ENCODE measurements around the gene KIFAP3. TPM values are rescaled to one million over a fixed set of nuclear protein-coding genes. Genes with fewer than 3 reads are reported as not detected.

Gene KIFAP3
- total RNA-seq, 1 experiment from 2014 or later: 2.3 TPM

DNA sequence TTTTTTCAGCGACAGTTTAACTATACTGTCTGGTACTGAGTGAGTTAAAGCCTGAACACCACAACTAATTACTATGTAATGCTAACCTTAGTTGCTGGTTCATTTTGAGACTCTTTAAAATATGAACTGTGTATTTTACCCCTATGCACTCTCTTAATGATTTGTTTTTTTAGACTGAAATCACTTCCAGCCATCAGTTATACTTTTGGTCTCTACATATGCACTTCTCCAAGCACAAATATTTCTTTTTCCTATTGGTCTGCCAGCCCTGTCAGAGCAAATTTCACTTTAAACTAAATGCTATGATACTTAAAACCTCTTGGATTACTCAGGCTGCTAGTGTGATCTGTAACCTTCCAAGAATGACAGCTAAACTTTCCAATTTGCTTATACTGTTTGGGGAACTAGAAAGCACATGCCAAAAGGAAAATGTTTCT is 142.7 kb downstream of the KIFAP3 start (continued):
- TF ChIP-seq, protein P1, sequence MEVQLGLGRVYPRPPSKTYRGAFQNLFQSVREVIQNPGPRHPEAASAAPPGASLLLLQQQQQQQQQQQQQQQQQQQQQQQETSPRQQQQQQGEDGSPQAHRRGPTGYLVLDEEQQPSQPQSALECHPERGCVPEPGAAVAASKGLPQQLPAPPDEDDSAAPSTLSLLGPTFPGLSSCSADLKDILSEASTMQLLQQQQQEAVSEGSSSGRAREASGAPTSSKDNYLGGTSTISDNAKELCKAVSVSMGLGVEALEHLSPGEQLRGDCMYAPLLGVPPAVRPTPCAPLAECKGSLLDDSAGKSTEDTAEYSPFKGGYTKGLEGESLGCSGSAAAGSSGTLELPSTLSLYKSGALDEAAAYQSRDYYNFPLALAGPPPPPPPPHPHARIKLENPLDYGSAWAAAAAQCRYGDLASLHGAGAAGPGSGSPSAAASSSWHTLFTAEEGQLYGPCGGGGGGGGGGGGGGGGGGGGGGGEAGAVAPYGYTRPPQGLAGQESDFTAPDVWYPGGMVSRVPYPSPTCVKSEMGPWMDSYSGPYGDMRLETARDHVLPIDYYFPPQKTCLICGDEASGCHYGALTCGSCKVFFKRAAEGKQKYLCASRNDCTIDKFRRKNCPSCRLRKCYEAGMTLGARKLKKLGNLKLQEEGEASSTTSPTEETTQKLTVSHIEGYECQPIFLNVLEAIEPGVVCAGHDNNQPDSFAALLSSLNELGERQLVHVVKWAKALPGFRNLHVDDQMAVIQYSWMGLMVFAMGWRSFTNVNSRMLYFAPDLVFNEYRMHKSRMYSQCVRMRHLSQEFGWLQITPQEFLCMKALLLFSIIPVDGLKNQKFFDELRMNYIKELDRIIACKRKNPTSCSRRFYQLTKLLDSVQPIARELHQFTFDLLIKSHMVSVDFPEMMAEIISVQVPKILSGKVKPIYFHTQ (CRISPR knock-in tag; IDR thresholded peaks at IDR 0.05): no peak
- TF ChIP-seq, protein P2, sequence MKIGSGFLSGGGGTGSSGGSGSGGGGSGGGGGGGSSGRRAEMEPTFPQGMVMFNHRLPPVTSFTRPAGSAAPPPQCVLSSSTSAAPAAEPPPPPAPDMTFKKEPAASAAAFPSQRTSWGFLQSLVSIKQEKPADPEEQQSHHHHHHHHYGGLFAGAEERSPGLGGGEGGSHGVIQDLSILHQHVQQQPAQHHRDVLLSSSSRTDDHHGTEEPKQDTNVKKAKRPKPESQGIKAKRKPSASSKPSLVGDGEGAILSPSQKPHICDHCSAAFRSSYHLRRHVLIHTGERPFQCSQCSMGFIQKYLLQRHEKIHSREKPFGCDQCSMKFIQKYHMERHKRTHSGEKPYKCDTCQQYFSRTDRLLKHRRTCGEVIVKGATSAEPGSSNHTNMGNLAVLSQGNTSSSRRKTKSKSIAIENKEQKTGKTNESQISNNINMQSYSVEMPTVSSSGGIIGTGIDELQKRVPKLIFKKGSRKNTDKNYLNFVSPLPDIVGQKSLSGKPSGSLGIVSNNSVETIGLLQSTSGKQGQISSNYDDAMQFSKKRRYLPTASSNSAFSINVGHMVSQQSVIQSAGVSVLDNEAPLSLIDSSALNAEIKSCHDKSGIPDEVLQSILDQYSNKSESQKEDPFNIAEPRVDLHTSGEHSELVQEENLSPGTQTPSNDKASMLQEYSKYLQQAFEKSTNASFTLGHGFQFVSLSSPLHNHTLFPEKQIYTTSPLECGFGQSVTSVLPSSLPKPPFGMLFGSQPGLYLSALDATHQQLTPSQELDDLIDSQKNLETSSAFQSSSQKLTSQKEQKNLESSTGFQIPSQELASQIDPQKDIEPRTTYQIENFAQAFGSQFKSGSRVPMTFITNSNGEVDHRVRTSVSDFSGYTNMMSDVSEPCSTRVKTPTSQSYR (CRISPR knock-in tag; IDR thresholded peaks at IDR 0.05): no peak
- no peak for TF ChIP-seq NFATC4 (CRISPR knock-in tag; IDR thresholded peaks at IDR 0.05)

DNA sequence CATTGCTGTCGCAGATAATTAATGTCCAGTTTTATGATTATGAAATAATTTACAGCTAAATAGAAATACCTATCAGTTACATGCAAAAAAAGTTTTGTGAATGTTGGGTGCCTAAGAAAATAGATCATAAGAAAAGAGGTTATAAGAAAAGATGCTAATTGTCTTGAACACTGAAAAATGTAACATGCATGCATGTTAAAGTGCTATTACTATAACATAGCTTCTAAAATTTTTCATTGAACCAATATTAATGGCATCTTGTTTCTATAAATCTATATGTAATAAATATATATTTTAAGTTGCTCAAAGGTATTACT is 145.3 kb downstream of the KIFAP3 start:
- ChIA-PET POLR2A (no interaction called here), CTCF (interaction anchor here (0.6 to 1.4 kb wide), 2 partner anchors 20 to 227 kb away, joined by 3 to 4 read pairs; no protein-coding TSS in a partner anchor)
- Mint-ChIP-seq H3K9me3 (no peaks in the 10 kb centered on the region), H3K27me3 (ENCODE audit: low read depth) (no peaks in the 10 kb centered on the region), H3K27ac (no peak overlapping the region), H3K4me3 (no peak overlapping the region), H3K4me1 (no peaks in the 10 kb centered on the region), H3K36me3 (no peaks in the 10 kb centered on the region)
- ATAC-seq (no peak), DNase-seq (ENCODE audit: low spot score) (no peak)
- TF ChIP-seq, protein P3, sequence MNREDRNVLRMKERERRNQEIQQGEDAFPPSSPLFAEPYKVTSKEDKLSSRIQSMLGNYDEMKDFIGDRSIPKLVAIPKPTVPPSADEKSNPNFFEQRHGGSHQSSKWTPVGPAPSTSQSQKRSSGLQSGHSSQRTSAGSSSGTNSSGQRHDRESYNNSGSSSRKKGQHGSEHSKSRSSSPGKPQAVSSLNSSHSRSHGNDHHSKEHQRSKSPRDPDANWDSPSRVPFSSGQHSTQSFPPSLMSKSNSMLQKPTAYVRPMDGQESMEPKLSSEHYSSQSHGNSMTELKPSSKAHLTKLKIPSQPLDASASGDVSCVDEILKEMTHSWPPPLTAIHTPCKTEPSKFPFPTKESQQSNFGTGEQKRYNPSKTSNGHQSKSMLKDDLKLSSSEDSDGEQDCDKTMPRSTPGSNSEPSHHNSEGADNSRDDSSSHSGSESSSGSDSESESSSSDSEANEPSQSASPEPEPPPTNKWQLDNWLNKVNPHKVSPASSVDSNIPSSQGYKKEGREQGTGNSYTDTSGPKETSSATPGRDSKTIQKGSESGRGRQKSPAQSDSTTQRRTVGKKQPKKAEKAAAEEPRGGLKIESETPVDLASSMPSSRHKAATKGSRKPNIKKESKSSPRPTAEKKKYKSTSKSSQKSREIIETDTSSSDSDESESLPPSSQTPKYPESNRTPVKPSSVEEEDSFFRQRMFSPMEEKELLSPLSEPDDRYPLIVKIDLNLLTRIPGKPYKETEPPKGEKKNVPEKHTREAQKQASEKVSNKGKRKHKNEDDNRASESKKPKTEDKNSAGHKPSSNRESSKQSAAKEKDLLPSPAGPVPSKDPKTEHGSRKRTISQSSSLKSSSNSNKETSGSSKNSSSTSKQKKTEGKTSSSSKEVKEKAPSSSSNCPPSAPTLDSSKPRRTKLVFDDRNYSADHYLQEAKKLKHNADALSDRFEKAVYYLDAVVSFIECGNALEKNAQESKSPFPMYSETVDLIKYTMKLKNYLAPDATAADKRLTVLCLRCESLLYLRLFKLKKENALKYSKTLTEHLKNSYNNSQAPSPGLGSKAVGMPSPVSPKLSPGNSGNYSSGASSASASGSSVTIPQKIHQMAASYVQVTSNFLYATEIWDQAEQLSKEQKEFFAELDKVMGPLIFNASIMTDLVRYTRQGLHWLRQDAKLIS (CRISPR knock-in tag; IDR thresholded peaks at IDR 0.05; ENCODE audit: borderline replicate concordance): no peak
- TF ChIP-seq, protein P4, sequence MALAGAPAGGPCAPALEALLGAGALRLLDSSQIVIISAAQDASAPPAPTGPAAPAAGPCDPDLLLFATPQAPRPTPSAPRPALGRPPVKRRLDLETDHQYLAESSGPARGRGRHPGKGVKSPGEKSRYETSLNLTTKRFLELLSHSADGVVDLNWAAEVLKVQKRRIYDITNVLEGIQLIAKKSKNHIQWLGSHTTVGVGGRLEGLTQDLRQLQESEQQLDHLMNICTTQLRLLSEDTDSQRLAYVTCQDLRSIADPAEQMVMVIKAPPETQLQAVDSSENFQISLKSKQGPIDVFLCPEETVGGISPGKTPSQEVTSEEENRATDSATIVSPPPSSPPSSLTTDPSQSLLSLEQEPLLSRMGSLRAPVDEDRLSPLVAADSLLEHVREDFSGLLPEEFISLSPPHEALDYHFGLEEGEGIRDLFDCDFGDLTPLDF (CRISPR knock-in tag; IDR thresholded peaks at IDR 0.05): no peak
- no peak for TF ChIP-seq NR2C2 (CRISPR knock-in tag; IDR thresholded peaks at IDR 0.05)
- TF ChIP-seq, protein P5, sequence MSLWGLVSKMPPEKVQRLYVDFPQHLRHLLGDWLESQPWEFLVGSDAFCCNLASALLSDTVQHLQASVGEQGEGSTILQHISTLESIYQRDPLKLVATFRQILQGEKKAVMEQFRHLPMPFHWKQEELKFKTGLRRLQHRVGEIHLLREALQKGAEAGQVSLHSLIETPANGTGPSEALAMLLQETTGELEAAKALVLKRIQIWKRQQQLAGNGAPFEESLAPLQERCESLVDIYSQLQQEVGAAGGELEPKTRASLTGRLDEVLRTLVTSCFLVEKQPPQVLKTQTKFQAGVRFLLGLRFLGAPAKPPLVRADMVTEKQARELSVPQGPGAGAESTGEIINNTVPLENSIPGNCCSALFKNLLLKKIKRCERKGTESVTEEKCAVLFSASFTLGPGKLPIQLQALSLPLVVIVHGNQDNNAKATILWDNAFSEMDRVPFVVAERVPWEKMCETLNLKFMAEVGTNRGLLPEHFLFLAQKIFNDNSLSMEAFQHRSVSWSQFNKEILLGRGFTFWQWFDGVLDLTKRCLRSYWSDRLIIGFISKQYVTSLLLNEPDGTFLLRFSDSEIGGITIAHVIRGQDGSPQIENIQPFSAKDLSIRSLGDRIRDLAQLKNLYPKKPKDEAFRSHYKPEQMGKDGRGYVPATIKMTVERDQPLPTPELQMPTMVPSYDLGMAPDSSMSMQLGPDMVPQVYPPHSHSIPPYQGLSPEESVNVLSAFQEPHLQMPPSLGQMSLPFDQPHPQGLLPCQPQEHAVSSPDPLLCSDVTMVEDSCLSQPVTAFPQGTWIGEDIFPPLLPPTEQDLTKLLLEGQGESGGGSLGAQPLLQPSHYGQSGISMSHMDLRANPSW (CRISPR knock-in tag; conservative IDR thresholded peaks at IDR 0.05; ENCODE audit: low read depth): no peak
- TF ChIP-seq, protein P6, sequence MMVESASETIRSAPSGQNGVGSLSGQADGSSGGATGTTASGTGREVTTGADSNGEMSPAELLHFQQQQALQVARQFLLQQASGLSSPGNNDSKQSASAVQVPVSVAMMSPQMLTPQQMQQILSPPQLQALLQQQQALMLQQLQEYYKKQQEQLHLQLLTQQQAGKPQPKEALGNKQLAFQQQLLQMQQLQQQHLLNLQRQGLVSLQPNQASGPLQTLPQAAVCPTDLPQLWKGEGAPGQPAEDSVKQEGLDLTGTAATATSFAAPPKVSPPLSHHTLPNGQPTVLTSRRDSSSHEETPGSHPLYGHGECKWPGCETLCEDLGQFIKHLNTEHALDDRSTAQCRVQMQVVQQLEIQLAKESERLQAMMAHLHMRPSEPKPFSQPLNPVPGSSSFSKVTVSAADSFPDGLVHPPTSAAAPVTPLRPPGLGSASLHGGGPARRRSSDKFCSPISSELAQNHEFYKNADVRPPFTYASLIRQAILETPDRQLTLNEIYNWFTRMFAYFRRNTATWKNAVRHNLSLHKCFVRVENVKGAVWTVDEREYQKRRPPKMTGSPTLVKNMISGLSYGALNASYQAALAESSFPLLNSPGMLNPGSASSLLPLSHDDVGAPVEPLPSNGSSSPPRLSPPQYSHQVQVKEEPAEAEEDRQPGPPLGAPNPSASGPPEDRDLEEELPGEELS (CRISPR knock-in tag; IDR thresholded peaks at IDR 0.05): no peak
- TF ChIP-seq, protein P7, sequence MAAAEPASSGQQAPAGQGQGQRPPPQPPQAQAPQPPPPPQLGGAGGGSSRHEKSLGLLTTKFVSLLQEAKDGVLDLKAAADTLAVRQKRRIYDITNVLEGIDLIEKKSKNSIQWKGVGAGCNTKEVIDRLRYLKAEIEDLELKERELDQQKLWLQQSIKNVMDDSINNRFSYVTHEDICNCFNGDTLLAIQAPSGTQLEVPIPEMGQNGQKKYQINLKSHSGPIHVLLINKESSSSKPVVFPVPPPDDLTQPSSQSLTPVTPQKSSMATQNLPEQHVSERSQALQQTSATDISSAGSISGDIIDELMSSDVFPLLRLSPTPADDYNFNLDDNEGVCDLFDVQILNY (CRISPR knock-in tag; IDR thresholded peaks at IDR 0.05): no peak
- TF ChIP-seq, protein P8, sequence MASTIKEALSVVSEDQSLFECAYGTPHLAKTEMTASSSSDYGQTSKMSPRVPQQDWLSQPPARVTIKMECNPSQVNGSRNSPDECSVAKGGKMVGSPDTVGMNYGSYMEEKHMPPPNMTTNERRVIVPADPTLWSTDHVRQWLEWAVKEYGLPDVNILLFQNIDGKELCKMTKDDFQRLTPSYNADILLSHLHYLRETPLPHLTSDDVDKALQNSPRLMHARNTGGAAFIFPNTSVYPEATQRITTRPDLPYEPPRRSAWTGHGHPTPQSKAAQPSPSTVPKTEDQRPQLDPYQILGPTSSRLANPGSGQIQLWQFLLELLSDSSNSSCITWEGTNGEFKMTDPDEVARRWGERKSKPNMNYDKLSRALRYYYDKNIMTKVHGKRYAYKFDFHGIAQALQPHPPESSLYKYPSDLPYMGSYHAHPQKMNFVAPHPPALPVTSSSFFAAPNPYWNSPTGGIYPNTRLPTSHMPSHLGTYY (CRISPR knock-in tag; IDR thresholded peaks at IDR 0.05): no peak
- TF ChIP-seq ZNF263 (CRISPR knock-in tag; IDR thresholded peaks at IDR 0.05; ENCODE audit: low read depth): no peak
- no peak for TF ChIP-seq MYBL2 (CRISPR knock-in tag; IDR thresholded peaks at IDR 0.05)
- TF ChIP-seq, protein P2 (CRISPR knock-in tag; IDR thresholded peaks at IDR 0.05): no peak
- no peak for TF ChIP-seq TP53 (CRISPR knock-in tag; IDR thresholded peaks at IDR 0.05)
- no peak for TF ChIP-seq OVOL2 (CRISPR knock-in tag; IDR thresholded peaks at IDR 0.05; ENCODE audit: borderline replicate concordance)

Measured in WTC11 (cell line).